GM23338 (cell line): ENCODE measurements around the gene TLE3. TPM values are rescaled to one million over a fixed set of nuclear protein-coding genes. Genes with fewer than 3 reads are reported as not detected.

Source experiments
- ATAC-seq: fragments of 200-7000 bp; cut with Tn5 transposase; 3 replicates; pipeline ENCODE4 v1.9.1; 2020
- DNase-seq: peaks from one replicate; pipeline ENCODE4 v3.0.0-alpha.2; 2015; ENCODE audit warnings: low spot score
- H2AFZ ChIP-seq: fragments of 200-600 bp; sonication (generic); 2 replicates; pipeline ENCODE4 v1.8.0; 2016; ENCODE audit warnings: antibody characterized with exemption, mild to moderate bottlenecking, moderate library complexity
- H3F3A ChIP-seq: fragments of 200-600 bp; sonication (generic); replicated peaks from 2 replicates; pipeline ENCODE4 v1.8.0; 2017; ENCODE audit warnings: antibody characterized with exemption, mixed run types, low read depth
- H3K27ac ChIP-seq: fragments of 200-600 bp; sonication (generic); 2 replicates; pipeline ENCODE4 v1.6.1; 2016; ENCODE audit warnings: low read depth
- H3K27me3 ChIP-seq: fragments of 200-600 bp; sonication (generic); 2 replicates; pipeline ENCODE4 v1.8.0; 2016; ENCODE audit warnings: mild to moderate bottlenecking, mixed run types, moderate library complexity; ENCODE audit not compliant: insufficient read depth
- H3K36me3 ChIP-seq: fragments of 200-600 bp; sonication (generic); 2 replicates; pipeline ENCODE4 v1.8.0; 2016; ENCODE audit warnings: mild to moderate bottlenecking; ENCODE audit not compliant: insufficient read depth
- H3K4me1 ChIP-seq: fragments of 200-600 bp; sonication (generic); 2 replicates; pipeline ENCODE4 v1.8.0; 2016; ENCODE audit warnings: mild to moderate bottlenecking, moderate library complexity; ENCODE audit not compliant: insufficient read depth
- H3K4me2 ChIP-seq: fragments of 200-600 bp; sonication (generic); 2 replicates; pipeline ENCODE4 v1.7.1; 2017; ENCODE audit warnings: mixed run types
- H3K4me3 ChIP-seq: fragments of 200-600 bp; sonication (generic); 2 replicates; pipeline ENCODE4 v1.6.1; 2016; ENCODE audit warnings: mixed run types
- H3K79me2 ChIP-seq: fragments of 200-600 bp; sonication (generic); replicated peaks from 2 replicates; pipeline ENCODE4 v1.8.0; 2017; ENCODE audit warnings: mild to moderate bottlenecking; ENCODE audit not compliant: insufficient read depth
- H3K9me2 ChIP-seq: fragments of 200-600 bp; sonication (generic); 2 replicates; pipeline ENCODE4 v1.8.0; 2017; ENCODE audit not compliant: insufficient read depth
- H4K20me1 ChIP-seq: fragments of 200-600 bp; sonication (generic); replicated peaks from 2 replicates; pipeline ENCODE4 v1.8.0; 2017; ENCODE audit warnings: mild to moderate bottlenecking; ENCODE audit not compliant: insufficient read depth
- H3K27ac Mint-ChIP-seq: 2 replicates; pipeline ENCODE4 v1.8.0; 2020; ENCODE audit warnings: inconsistent platforms, mild to moderate bottlenecking, moderate library complexity, mixed read lengths
- H3K27me3 Mint-ChIP-seq: 3 replicates; pipeline ENCODE4 v1.8.0; 2022; ENCODE audit warnings: low read depth, mild to moderate bottlenecking, moderate library complexity, mixed read lengths, inconsistent platforms; ENCODE audit not compliant: insufficient read depth, poor library complexity
- H3K36me3 Mint-ChIP-seq: 3 replicates; pipeline ENCODE4 v1.8.0; 2021; ENCODE audit warnings: low read depth, mild to moderate bottlenecking, inconsistent platforms, moderate library complexity, mixed read lengths
- H3K4me1 Mint-ChIP-seq: 3 replicates; pipeline ENCODE4 v1.8.0; 2020; ENCODE audit warnings: mild to moderate bottlenecking, inconsistent platforms, mixed read lengths
- H3K4me3 Mint-ChIP-seq: 3 replicates; pipeline ENCODE4 v1.8.0; 2021; ENCODE audit warnings: moderate library complexity, mild to moderate bottlenecking, inconsistent platforms, mixed read lengths
- H3K9me3 Mint-ChIP-seq: 3 replicates; pipeline ENCODE4 v1.8.0; 2020; ENCODE audit warnings: moderate library complexity, mild to moderate bottlenecking, inconsistent platforms, mixed read lengths
- CREB1 ChIP-seq: fragments of 250-450 bp; sonication (Bioruptor Pico); IDR thresholded peaks from 2 replicates; pipeline ENCODE4 v1.5.0; 2020; ENCODE audit warnings: low read depth, mild to moderate bottlenecking, moderate library complexity
- CTCF ChIP-seq, 2 experiments: fragments of 200-600 bp in 1 of 2; sonication (generic) in 1 of 2; conservative IDR thresholded peaks; 2 replicates each; pipeline versions ENCODE4 v1.5.1 to v1.6.1; 2016 to 2017; ENCODE audit warnings: antibody characterized with exemption in 2 of 2, low read depth in 2 of 2, mild to moderate bottlenecking in 2 of 2, moderate library complexity in 1 of 2
- ETS1 ChIP-seq: IDR thresholded peaks from 2 replicates; pipeline ENCODE4 v1.6.1; 2016; ENCODE audit warnings: antibody characterized with exemption
- EZH2 ChIP-seq: fragments of 200-600 bp; sonication (generic); IDR thresholded peaks from one replicate; pipeline ENCODE4 v1.8.0; 2017; ENCODE audit warnings: antibody characterized with exemption, mild to moderate bottlenecking, low read depth; ENCODE audit not compliant: unreplicated experiment
- EZH2phosphoT487 ChIP-seq: fragments of 200-600 bp; sonication (generic); IDR thresholded peaks from one replicate; pipeline ENCODE4 v1.8.1; 2018; ENCODE audit warnings: antibody characterized with exemption; ENCODE audit not compliant: unreplicated experiment
- JUNB ChIP-seq: IDR thresholded peaks from one replicate; pipeline ENCODE4 v1.6.1; 2016; ENCODE audit warnings: antibody characterized with exemption; ENCODE audit not compliant: unreplicated experiment
- NANOG ChIP-seq: IDR thresholded peaks from 2 replicates; pipeline ENCODE4 v1.6.1; 2016; ENCODE audit warnings: antibody characterized with exemption, borderline replicate concordance
- POLR2AphosphoS5 ChIP-seq: IDR thresholded peaks from 2 replicates; pipeline ENCODE4 v1.6.1; 2016; ENCODE audit warnings: antibody characterized with exemption, low read depth
- STAT1 ChIP-seq: IDR thresholded peaks from one replicate; pipeline ENCODE4 v1.6.1; 2016; ENCODE audit warnings: antibody characterized with exemption; ENCODE audit not compliant: unreplicated experiment
- ZNF114 ChIP-seq: fragments of 250-450 bp; sonication (Bioruptor Pico); IDR thresholded peaks from 2 replicates; pipeline ENCODE4 v1.5.0; 2020; ENCODE audit warnings: mild to moderate bottlenecking, moderate library complexity
- ZNF331 ChIP-seq: fragments of 250-450 bp; sonication (Bioruptor Pico); IDR thresholded peaks from 2 replicates; pipeline ENCODE4 v1.5.0; 2020; ENCODE audit warnings: low read depth, mild to moderate bottlenecking, moderate library complexity
- polyA plus RNA-seq: library from polyadenylated mRNA; unstranded; fragments of >200 nt; fragmentation: Nextera tagmentation; extraction: Ambion mirVana; gene quantifications from 2 replicates; pipeline ENCODE4 v1.2.1, GENCODE V29; 2016
- total RNA-seq: library from RNA; depleted of rRNA; stranded (reverse); fragments of >200 nt; shearing (Covaris generic); gene quantifications from 2 replicates; pipeline ENCODE4 v1.2.3, GENCODE V29; 2014
- TF ChIP-seq, protein P1 (sequence below): fragments of 250-450 bp; sonication (Bioruptor Pico); IDR thresholded peaks from 2 replicates; pipeline ENCODE4 v1.5.0; 2020; ENCODE audit warnings: mild to moderate bottlenecking, moderate library complexity
- TF ChIP-seq, protein P2 (sequence below): IDR thresholded peaks from one replicate; pipeline ENCODE4 v1.6.1; 2018; ENCODE audit warnings: antibody characterized with exemption; ENCODE audit not compliant: unreplicated experiment

The TLE3 gene
- total and polyA plus RNA-seq, 2 experiments from 2014 or later = 10.4 to 79.5 TPM

- Mint-ChIP-seq H3K27me3 (peaks cover 15% of the 10 kb centered on the region), H3K27ac (no peak overlapping the region), H3K4me1 (peaks cover 9% of the 10 kb centered on the region), H3K4me3 (no peak overlapping the region), H3K36me3 (peaks cover 12% of the 10 kb centered on the region), H3K9me3 (peaks cover 20% of the 10 kb centered on the region)
- H3K9me2 ChIP-seq = no peaks in the 10 kb centered on the region
- H3K27ac ChIP-seq = no peak overlapping the region
- H2AFZ ChIP-seq = no peak overlapping the region
- no peak for TF ChIP-seq EZH2phosphoT487
- TF ChIP-seq ZNF331 = no peak
- no peak for TF ChIP-seq STAT1
- TF ChIP-seq EZH2 = no peak
- TF ChIP-seq, protein P1, sequence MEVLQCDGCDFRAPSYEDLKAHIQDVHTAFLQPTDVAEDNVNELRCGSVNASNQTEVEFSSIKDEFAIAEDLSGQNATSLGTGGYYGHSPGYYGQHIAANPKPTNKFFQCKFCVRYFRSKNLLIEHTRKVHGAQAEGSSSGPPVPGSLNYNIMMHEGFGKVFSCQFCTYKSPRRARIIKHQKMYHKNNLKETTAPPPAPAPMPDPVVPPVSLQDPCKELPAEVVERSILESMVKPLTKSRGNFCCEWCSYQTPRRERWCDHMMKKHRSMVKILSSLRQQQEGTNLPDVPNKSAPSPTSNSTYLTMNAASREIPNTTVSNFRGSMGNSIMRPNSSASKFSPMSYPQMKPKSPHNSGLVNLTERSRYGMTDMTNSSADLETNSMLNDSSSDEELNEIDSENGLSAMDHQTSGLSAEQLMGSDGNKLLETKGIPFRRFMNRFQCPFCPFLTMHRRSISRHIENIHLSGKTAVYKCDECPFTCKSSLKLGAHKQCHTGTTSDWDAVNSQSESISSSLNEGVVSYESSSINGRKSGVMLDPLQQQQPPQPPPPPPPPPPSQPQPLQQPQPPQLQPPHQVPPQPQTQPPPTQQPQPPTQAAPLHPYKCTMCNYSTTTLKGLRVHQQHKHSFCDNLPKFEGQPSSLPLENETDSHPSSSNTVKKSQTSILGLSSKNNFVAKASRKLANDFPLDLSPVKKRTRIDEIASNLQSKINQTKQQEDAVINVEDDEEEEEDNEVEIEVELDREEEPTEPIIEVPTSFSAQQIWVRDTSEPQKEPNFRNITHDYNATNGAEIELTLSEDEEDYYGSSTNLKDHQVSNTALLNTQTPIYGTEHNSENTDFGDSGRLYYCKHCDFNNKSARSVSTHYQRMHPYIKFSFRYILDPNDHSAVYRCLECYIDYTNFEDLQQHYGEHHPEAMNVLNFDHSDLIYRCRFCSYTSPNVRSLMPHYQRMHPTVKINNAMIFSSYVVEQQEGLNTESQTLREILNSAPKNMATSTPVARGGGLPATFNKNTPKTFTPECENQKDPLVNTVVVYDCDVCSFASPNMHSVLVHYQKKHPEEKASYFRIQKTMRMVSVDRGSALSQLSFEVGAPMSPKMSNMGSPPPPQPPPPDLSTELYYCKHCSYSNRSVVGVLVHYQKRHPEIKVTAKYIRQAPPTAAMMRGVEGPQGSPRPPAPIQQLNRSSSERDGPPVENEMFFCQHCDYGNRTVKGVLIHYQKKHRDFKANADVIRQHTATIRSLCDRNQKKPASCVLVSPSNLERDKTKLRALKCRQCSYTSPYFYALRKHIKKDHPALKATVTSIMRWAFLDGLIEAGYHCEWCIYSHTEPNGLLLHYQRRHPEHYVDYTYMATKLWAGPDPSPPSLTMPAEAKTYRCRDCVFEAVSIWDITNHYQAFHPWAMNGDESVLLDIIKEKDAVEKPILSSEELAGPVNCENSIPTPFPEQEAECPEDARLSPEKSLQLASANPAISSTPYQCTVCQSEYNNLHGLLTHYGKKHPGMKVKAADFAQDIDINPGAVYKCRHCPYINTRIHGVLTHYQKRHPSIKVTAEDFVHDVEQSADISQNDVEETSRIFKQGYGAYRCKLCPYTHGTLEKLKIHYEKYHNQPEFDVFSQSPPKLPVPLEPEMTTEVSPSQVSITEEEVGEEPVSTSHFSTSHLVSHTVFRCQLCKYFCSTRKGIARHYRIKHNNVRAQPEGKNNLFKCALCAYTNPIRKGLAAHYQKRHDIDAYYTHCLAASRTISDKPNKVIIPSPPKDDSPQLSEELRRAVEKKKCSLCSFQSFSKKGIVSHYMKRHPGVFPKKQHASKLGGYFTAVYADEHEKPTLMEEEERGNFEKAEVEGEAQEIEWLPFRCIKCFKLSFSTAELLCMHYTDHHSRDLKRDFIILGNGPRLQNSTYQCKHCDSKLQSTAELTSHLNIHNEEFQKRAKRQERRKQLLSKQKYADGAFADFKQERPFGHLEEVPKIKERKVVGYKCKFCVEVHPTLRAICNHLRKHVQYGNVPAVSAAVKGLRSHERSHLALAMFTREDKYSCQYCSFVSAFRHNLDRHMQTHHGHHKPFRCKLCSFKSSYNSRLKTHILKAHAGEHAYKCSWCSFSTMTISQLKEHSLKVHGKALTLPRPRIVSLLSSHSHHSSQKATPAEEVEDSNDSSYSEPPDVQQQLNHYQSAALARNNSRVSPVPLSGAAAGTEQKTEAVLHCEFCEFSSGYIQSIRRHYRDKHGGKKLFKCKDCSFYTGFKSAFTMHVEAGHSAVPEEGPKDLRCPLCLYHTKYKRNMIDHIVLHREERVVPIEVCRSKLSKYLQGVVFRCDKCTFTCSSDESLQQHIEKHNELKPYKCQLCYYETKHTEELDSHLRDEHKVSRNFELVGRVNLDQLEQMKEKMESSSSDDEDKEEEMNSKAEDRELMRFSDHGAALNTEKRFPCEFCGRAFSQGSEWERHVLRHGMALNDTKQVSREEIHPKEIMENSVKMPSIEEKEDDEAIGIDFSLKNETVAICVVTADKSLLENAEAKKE (CRISPR knock-in tag) = no peak
- no peak for TF ChIP-seq NANOG
- TF ChIP-seq, protein P2, sequence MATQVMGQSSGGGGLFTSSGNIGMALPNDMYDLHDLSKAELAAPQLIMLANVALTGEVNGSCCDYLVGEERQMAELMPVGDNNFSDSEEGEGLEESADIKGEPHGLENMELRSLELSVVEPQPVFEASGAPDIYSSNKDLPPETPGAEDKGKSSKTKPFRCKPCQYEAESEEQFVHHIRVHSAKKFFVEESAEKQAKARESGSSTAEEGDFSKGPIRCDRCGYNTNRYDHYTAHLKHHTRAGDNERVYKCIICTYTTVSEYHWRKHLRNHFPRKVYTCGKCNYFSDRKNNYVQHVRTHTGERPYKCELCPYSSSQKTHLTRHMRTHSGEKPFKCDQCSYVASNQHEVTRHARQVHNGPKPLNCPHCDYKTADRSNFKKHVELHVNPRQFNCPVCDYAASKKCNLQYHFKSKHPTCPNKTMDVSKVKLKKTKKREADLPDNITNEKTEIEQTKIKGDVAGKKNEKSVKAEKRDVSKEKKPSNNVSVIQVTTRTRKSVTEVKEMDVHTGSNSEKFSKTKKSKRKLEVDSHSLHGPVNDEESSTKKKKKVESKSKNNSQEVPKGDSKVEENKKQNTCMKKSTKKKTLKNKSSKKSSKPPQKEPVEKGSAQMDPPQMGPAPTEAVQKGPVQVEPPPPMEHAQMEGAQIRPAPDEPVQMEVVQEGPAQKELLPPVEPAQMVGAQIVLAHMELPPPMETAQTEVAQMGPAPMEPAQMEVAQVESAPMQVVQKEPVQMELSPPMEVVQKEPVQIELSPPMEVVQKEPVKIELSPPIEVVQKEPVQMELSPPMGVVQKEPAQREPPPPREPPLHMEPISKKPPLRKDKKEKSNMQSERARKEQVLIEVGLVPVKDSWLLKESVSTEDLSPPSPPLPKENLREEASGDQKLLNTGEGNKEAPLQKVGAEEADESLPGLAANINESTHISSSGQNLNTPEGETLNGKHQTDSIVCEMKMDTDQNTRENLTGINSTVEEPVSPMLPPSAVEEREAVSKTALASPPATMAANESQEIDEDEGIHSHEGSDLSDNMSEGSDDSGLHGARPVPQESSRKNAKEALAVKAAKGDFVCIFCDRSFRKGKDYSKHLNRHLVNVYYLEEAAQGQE = no peak
- TF ChIP-seq ZNF114 (CRISPR knock-in tag) = no peak
- no peak for TF ChIP-seq POLR2AphosphoS5
- no peak for TF ChIP-seq ETS1
- TF ChIP-seq CREB1 (CRISPR knock-in tag) = no peak
- no peak for TF ChIP-seq JUNB
- no peak for TF ChIP-seq CTCF (conservative IDR thresholded peaks at IDR 0.05; ENCODE audit: low read depth in 2 of 2)
- ATAC-seq (no peak), DNase-seq (no peak)
- no peaks in the 10 kb centered on the region for H3K36me3 ChIP-seq
- H4K20me1 ChIP-seq = no peaks in the 10 kb centered on the region
- H3K79me2 ChIP-seq = no peaks in the 10 kb centered on the region
- H3K4me1 ChIP-seq = no peaks in the 10 kb centered on the region
- H3K4me3 ChIP-seq = no peak overlapping the region
- H3F3A ChIP-seq = no peaks in the 10 kb centered on the region
- no peak overlapping the region for H3K4me2 ChIP-seq
- no peaks in the 10 kb centered on the region for H3K27me3 ChIP-seq
Measured at GRCh38 chr15:70001859-70002258, 95.9 kb downstream of the TLE3 start.
